GM21423 (cell line): ENCODE data around the gene ZMYND8.
"Not testable (repeated sequence)": the region's sequence is repeated elsewhere in the genome, so short reads cannot be mapped to it uniquely, and the experiment has no call there.

Experiments used
- ATAC-seq: cut with Tn5 transposase; IDR thresholded peaks from one replicate; pipeline ENCODE4 v1.9.1; 2021; ENCODE audit warnings: mild to moderate bottlenecking, moderate library complexity; ENCODE audit not compliant: unreplicated experiment

ZMYND8 gene

GRCh38 chr20:47373206-47373733, 16.8 kb upstream of the ZMYND8 start:
- ATAC-seq = no peak

GRCh38 chr20:47370850-47371782, 14.6 kb upstream of the ZMYND8 start:
- ATAC-seq = no peak

- no peak for ATAC-seq
These were observed 13.7 kb upstream of the ZMYND8 start for GRCh38 chr20:47370214-47370613.

DNA sequence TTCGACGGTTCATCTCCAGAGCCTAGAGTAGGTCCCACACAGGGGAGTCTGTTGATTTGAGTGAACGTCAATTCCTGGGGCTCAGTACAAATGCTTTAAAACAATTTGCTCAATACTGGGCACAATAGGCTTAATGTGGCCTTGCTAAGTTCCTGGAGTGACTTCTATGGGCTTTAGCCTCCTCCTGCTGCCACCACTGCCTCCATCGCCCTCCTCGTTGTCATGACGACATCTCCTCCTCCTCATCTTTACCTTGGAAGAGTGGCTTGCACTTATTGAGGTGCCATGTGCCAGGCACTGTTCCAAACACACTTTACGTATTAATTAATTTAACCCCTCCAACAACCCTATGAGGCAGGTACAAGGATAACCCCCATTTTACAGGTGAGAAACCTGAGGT, 11.8 kb upstream of the ZMYND8 start:
- ATAC-seq = no peak

DNA sequence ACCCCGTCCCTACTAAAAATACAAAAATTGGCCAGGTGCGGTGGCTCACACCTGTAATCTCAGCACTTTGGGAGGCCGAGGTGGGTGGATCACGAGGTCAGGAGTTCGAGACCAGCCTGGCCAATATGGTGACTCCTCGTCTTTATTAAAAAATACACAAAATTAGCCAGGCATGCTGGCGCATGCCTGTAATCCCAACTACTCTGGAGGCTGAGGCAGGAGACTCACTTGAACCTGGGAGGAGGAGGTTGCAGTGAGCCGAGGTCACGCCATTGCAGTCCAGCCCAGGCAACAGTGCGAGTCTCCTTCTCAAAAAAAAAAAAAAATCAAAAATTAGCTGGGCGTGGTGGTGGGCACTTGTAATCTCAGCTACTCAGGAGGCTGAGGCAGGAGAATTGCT, 9.8 kb upstream of the ZMYND8 start:
- ATAC-seq = not testable (repeated sequence)

DNA sequence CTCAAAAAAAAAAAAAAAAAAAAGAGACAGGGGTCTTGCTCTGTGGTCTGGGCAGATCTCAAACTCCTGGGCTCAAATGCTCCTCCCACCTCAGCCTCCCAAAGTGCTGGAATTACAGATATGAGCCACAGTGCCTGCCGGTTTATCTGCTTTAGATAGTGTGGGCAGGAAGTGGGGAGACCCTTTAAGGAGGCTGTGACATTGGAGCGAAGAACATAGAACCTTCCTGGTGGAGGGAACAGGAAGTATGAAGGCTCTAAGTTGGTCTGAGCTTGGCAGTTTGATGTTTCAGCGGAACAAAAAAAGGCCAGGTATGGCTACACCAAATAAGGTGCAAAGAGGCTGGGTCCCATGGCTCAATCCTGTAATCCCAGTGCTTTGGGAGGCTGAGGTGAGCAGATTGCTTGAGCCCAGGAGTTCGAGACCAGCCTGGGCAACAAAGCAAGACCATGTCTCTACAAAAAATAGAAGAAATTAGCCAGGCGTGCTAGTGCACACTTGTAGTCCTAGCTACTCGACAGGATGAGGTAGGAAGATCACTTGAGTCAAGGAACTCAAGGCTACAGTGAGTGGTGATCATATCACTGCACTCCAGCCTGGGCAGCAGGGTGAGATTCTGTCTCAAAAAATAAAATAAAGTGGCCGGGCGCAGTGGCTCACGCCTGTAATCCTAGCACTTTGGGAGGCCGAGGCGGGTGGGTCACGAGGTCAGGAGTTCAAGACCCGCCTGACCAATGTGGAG, 8.7 kb upstream of the ZMYND8 start:
- ATAC-seq = no peak

DNA sequence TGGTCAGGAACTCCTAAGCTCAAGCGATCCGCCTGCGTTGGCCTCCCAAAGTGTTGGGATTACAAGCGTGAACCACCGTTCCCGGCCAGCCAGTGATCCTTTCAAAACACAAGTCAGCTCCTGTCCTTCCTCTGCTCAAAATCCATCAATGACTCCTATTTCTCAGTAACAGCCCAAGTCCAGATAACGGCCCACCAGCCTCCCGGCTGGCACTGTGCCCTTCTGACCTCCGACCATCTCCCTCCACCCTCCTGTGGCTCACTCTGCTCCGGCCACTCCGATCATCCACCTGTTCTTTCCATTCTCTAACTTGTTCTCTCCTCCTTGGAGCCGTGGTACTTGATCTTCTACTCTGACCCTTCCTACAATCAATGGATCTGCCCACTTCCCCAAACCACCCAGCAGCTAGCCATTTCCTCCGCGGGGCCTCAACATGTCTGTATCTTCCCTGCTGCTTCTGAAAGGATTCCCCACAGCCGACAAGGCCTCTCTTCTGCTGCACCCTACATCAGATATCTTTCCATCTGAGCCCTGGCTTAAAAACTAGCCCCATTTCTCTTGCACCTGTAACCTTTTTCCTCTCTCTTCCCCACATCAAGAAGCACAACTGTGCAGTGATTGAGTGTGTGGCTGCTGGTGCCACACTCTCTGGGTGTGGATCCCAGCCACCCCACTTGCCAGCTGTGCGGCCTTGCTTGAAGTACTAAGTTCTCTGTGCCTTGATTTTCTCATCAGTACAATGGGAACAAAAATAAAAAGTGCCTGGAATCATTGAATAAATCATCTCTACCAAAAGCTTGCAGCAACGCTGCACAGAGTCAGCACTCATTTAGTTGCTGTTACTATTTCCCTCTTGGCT, 6.1 kb upstream of the ZMYND8 start:
- ATAC-seq = no peak

DNA sequence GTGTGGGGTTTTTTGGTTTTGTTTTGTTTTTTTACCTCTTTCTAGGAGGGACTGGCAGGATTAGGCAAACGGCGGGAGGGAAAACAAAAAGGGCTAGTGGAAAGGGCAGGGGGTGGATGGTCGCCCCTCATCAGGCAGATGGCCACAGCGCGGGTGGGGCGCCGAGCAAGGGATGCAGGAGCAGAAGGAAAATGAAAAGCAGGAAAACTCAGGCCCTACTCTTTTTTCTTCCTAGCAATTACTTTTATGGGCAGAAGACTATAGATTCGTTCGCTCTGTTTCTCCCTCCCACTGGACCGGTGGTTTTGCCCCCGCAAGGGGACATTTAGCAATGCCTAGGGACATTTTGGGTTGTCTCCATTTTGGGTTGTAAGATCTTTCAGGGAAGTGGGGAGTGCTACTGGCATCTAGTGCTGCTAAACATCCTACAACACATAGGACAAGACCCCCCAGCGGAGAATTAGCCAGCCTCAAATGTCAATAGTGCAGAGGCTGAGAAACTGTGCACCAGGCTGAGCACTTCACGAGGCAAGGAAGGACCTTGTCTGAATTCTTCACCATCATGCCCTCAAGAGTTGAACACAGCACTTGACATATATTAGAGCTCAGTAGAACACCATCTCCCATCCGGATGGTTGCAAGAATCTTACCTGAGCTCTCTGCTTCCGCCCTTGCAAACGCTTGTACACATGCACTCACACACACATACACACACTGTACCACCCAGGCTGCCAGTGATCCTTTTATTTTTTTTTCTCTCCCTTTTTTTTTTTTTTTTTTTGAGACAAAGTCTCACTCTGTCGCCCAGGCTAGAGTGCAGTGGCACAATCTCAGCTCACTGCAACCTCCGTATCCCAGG, 4.8 kb upstream of the ZMYND8 start:
- no peak for ATAC-seq

GRCh38 chr20:47360297-47361056, 4.0 kb upstream of the ZMYND8 start:
- no peak for ATAC-seq

DNA sequence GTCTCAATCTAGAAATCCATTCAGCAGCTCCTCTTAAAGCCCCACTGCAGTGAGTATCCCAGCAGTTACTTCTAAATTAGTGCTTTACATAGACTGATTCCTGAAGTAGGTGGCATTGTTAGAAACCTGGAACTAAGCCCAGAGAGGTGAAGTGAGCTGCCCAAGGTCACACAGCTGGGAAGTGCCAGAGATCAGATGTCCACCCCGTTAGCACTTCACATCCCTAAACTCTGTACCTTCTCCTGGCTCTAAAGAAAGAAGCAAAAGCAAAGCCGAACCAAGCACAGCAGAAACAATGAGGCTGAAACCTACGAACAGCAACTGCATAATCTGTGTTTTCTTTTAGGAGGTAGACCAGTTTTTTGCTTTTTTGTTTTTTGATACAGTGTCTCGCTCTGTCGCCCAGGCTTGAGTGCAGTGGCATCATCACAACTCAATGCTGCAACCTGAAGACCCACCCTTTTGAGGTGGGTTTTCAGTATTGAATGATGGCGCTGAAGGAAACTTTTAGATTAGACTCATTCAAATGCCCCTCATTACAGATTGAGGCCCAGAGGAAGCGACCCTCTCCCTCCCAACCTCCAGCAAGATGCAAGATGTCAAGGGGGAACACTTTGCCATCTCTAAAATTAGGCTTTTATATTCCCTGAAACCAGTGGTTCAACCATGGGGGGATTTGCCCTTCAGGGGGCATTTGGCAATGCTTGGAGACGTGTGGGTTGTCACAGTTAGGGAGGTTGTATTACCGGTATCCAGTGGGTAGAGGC, 3.2 kb upstream of the ZMYND8 start:
- ATAC-seq = no peak

DNA sequence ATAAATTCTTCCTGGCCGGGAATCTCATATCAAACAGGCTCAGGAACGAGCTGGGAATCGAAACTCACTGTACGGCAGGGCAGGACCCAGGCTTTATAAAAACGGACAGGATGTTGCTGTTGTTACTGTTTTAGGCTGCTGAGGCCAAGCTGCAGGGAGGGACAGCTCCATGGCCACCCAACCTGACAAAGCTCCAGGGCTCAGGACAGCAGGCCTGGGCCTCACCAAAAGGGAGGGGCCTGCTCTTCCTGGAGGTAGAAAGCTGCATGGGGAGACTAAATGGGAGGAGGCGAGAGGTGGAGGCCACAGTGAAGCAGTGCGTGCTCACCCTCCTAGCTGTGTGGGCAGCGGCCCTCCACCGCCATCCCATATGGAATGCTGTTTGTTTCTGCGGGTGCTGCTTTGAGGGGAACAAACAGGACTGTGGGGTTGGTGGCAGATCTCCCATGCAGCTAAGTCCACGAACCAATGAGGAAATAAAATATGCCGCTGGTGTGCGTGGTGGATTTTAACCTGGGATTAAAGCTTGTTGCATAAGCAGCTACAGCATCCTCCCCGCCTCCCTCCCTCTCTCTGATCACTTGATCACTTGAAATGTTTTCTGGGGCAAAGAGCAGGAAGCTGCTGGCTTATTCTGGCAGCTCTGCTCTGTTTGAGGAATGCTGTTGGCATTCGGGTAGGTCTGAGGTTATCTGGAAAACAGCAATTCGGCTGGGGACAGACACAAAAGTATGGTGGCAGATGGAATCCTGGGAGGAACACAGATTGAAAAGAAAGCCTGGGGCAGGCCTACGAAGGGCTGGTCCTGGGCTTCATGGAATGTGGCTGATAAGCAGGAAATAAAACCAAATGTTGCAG, 2.4 kb upstream of the ZMYND8 start:
- ATAC-seq = no peak

- no peak for ATAC-seq
These were observed 1.7 kb upstream of the ZMYND8 start for GRCh38 chr20:47358039-47358671.

DNA sequence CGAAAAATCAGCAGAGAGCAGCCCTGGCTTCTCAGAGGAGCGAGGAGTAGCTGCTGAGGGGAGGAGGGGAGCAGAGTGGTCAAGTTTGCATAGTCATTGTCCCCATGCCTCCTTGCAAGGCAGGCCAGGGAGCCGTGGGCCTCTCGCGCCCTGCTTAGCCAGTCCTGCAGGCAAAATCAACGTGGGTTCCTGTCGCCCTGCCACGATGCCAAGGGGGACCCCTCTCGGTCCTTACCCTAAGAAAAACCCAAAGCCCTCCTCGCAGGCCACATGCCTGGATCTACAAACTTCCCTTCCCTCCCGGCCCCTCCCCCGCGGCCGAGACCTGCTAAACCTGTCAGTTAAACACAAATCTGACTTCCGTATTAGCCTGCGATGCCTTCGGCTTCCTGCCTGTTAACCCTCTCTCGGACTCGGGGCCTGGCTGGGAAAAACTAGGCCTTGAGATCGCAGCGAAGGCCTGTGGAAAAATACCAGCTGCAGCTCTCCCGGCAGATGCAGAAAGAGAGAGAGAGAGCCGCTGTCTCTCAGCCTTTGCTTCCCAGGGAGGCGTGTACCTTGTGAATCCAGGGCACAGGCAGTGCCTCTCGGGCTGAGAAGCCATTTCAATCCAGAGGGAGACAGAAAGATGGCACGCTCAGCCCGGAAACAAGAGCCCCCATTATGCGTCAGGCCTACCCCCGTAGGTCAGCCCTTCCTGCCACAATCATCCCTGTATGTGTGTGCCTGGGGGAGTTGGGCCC, 968 bp upstream of the ZMYND8 start:
- peak; percentile 43 for ATAC-seq

- ATAC-seq = no peak
These were observed 326 bp downstream of the ZMYND8 start for GRCh38 chr20:47356220-47356525.

DNA sequence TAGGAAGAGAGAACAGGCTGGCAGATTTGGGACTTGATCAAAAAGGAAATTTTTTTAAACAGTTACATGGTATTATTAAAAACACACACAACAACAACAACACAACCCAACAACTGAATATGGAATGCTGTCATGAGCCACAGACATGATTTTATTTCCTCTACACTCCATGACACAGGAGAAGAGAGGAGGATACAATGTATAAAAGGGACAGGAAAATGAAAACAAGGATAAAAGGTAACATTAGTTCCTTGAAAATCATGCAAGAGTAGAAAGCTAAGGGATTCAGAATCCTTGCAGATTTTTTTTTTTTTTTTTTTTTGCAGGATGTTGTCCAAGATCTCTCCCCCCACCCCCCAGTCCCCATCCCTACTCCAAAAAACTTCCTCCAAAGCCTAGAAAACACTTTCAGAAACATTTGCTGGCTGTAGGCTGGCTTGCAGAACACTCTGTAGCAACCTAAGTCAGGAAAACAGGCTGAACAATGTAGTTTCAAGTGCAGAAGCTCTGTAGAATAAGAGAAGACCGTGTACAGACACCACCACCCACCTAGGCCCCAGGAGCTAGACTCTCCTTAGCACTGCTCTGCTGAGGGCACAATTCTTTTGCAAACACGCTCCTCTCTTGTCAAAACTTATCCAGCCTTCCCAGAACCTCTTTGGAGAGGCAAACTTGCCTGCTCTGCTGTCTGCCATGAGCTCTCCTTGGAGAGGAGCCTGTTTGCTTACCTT, 845 bp downstream of the ZMYND8 start:
- no peak for ATAC-seq
